C4-2B (cell line): Measurements from ENCODE around the gene GRID1.

Source experiments
- H3K27ac ChIP-seq: fragments of 450-650 bp; 2 replicates; pipeline ENCODE4 v1.5.1; 2017
- CTCF ChIP-seq: fragments of 450-650 bp; conservative IDR thresholded peaks from 2 replicates; pipeline ENCODE4 v1.5.1; 2017; ENCODE audit warnings: mild to moderate bottlenecking
- ZFX ChIP-seq: fragments of 450-650 bp; IDR thresholded peaks from 2 replicates; pipeline ENCODE4 v1.6.1; 2017

GRID1 gene

GRCh38 chr10:86286236-86287109, 80.1 kb downstream of the GRID1 start:
- no peak overlapping the region for H3K27ac ChIP-seq
- TF ChIP-seq ZFX (no peak), CTCF (no peak)

- H3K27ac ChIP-seq: no peak overlapping the region
- TF ChIP-seq CTCF (no peak), ZFX (no peak)
Measured at GRCh38 chr10:86285136-86285790, 81.3 kb downstream of the GRID1 start.

DNA sequence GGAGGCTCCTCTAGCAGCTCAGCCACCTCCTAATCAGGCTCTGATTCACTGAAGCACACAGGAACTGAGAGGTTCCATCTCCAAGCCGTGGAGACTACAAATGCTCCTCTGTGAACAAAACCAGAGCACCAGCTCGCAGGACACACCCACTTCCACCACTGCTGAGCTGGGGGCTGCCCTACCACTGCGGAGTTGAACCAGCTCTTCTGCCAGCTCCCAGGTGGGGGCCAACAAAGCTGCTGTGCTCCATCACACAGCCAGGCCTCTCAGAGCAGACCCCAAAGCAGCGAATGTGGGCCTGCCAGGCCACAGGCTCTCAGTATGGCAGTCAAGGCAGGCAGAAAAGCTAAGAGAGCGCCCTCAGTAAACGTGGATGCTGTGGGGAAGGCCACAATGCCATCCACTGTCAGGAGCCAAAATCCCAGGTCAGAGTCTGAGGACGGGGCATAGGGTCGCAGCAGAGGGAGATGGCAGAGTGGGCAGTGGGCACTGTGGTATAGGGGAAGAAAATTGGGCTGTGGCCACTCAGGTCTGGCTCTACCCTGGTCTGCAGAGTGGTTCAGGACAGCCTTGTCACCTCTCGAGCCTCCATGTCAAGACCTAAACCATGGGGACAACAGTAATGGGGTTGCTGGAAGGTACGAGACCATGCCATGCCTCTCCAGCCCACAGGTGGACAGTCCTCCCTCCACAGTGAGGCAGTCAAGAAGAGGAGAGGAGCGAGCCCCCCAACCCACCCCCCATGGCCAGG, 82.1 kb downstream of the GRID1 start:
- TF ChIP-seq CTCF: no peak
- H3K27ac ChIP-seq: no peak overlapping the region

- TF ChIP-seq CTCF (no peak), ZFX (no peak)
Measured at GRCh38 chr10:86283466-86284287, 82.9 kb downstream of the GRID1 start.

GRCh38 chr10:86282664-86283465, 83.7 kb downstream of the GRID1 start:
- TF ChIP-seq ZFX (no peak), CTCF (no peak)

More at GRCh38 chr10:86283466-86284287, 82.9 kb downstream of the GRID1 start:
- no peak overlapping the region for H3K27ac ChIP-seq

GRCh38 chr10:86281396-86281795, 85.2 kb downstream of the GRID1 start:
- TF ChIP-seq CTCF: no peak
- TF ChIP-seq ZFX: no peak

More at GRCh38 chr10:86282664-86283465, 83.7 kb downstream of the GRID1 start:
- H3K27ac ChIP-seq: no peak overlapping the region

More at GRCh38 chr10:86281396-86281795, 85.2 kb downstream of the GRID1 start:
- H3K27ac ChIP-seq: no peak overlapping the region
